Stimulated activated CD4-positive, alpha-beta T cell treated with anti-CD3 and anti-CD28 coated beads, TNF-alpha, amount 100 ng/mL, for 24 hours (primary cell): ENCODE measurements around the gene ETS1.

Source experiments
- DNase-seq, 3 experiments: peaks; one replicate each; pipeline ENCODE4 v3.0.0-alpha.2; 2020; ENCODE audit warnings: low read depth in 3 of 3

The ETS1 gene

GRCh38 chr11:128437136-128437535 lies 150.2 kb downstream of the ETS1 start:
- no peak for DNase-seq

- DNase-seq, result no peak
Observed at GRCh38 chr11:128434818-128435217, 152.5 kb downstream of the ETS1 start.

- no peak for DNase-seq
Observed at GRCh38 chr11:128434411-128434810, 152.9 kb downstream of the ETS1 start.

GRCh38 chr11:128432926-128433325 lies 154.4 kb downstream of the ETS1 start:
- no peak for DNase-seq

- DNase-seq, result no peak
Observed at GRCh38 chr11:128431931-128432330, 155.4 kb downstream of the ETS1 start.

GRCh38 chr11:128428935-128429334 lies 158.4 kb downstream of the ETS1 start:
- DNase-seq, result no peak

GRCh38 chr11:128424851-128425285 lies 162.5 kb downstream of the ETS1 start:
- no peak for DNase-seq

GRCh38 chr11:128424271-128424711 lies 163.1 kb downstream of the ETS1 start:
- DNase-seq, result no peak

GRCh38 chr11:128422576-128423370 lies 164.6 kb downstream of the ETS1 start:
- peak; percentile 80 to 92 (median 86) for DNase-seq

GRCh38 chr11:128421577-128422330 lies 165.6 kb downstream of the ETS1 start:
- no peak for DNase-seq

- no peak for DNase-seq
Observed at GRCh38 chr11:128420951-128421350, 166.4 kb downstream of the ETS1 start.

- no peak for DNase-seq
Observed at GRCh38 chr11:128420265-128420664, 167.1 kb downstream of the ETS1 start.

GRCh38 chr11:128419012-128419767 lies 168.2 kb downstream of the ETS1 start:
- DNase-seq, result no peak

GRCh38 chr11:128417607-128418324 lies 169.6 kb downstream of the ETS1 start:
- no peak for DNase-seq

GRCh38 chr11:128416976-128417375 lies 170.4 kb downstream of the ETS1 start:
- no peak for DNase-seq

- no peak for DNase-seq
Observed at GRCh38 chr11:128415539-128415938, 171.8 kb downstream of the ETS1 start.

- no peak for DNase-seq
Observed at GRCh38 chr11:128412847-128413791, 174.2 kb downstream of the ETS1 start.

- DNase-seq, result no peak
Observed at GRCh38 chr11:128411812-128412211, 175.5 kb downstream of the ETS1 start.

- no peak for DNase-seq
Observed at GRCh38 chr11:128411150-128411549, 176.2 kb downstream of the ETS1 start.

GRCh38 chr11:128409476-128409875 lies 177.9 kb downstream of the ETS1 start:
- DNase-seq, result no peak
